ENCODE data around the gene FTH1. TPM values are rescaled to one million over a fixed set of nuclear protein-coding genes. Genes with fewer than 3 reads are reported as not detected.

The FTH1 gene
- polyA plus RNA-seq, 1 of the 3 experiments (the other 2 are of a cell fraction) = 1,229 TPM

DNA sequence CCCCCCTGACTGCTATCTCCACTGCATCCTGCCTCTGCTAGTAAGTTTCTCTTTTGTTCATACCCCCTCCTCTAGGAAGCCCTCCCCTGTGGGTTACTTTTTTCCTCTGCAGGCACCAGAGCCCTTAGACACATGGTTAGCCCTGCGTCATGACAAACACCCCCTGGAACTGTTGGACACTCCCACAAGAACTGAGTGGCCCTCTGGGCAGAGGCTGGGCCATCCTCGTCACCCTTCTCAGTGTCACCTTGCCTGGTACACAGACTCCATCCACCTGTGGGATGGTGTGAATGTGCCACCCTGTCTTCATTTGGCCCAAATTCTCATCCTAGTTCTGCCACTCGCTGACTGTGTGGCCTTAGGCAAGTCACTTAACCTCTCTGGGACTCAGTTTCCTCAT lies 46.0 kb downstream of the FTH1 start:
- Histone ChIP-seq H3K4me1 (ENCODE audit: control insufficient read depth in 1 of 2, insufficient read depth in 2 of 2, low read depth in 1 of 2, low read length in 1 of 2) (peaks cover 20 to 48% of the 10 kb centered on the region in 2 experiments), H3K9me2 (no peaks in the 10 kb centered on the region), H3K36me3 (replicated peaks in 1 of 2; ENCODE audit: control insufficient read depth in 1 of 2, insufficient read depth in 2 of 2, low read length in 1 of 2) (no peaks in the 10 kb centered on the region), H3K4me3 (ENCODE audit: low read depth in 2 of 2, low read length in 1 of 2) (no peak overlapping the region), H3K27me3 (ENCODE audit: insufficient read depth) (no peaks in the 10 kb centered on the region), H3K9ac (no peak overlapping the region), H3K4me2 (no peak overlapping the region), H3K9me3 (no peaks in the 10 kb centered on the region), H2AFZ (ENCODE audit: low read depth) (no peak overlapping the region), H3F3A (replicated peaks; ENCODE audit: insufficient read depth) (no peaks in the 10 kb centered on the region), H3K27ac (ENCODE audit: low read depth in 2 of 2, low read length in 1 of 2) (no peak overlapping the region), H3K79me2 (ENCODE audit: insufficient read depth) (no peaks in the 10 kb centered on the region), H4K20me1 (ENCODE audit: insufficient read depth) (no peaks in the 10 kb centered on the region)
- CTCF ChIA-PET = interaction anchor here (1.3 to 8.9 kb wide), 3 partner anchors 23 to 124 kb away, joined by 3 to 106 read pairs (median 61); no protein-coding TSS in a partner anchor
- no peak for TF ChIP-seq RFX5 (IDR thresholded peaks at IDR 0.05; ENCODE audit: low read length)
- no peak for TF ChIP-seq EP300 (IDR thresholded peaks at IDR 0.05; ENCODE audit: borderline replicate concordance in 1 of 2, low read depth in 1 of 2, low read length in 1 of 2)
- no peak for TF ChIP-seq RXRA (IDR thresholded peaks at IDR 0.05; ENCODE audit: borderline replicate concordance, low read depth)
- TF ChIP-seq, protein P1, sequence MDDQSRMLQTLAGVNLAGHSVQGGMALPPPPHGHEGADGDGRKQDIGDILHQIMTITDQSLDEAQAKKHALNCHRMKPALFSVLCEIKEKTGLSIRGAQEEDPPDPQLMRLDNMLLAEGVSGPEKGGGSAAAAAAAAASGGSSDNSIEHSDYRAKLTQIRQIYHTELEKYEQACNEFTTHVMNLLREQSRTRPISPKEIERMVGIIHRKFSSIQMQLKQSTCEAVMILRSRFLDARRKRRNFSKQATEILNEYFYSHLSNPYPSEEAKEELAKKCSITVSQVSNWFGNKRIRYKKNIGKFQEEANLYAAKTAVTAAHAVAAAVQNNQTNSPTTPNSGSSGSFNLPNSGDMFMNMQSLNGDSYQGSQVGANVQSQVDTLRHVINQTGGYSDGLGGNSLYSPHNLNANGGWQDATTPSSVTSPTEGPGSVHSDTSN (IDR thresholded peaks at IDR 0.05) = no peak
- TF ChIP-seq, protein P2, sequence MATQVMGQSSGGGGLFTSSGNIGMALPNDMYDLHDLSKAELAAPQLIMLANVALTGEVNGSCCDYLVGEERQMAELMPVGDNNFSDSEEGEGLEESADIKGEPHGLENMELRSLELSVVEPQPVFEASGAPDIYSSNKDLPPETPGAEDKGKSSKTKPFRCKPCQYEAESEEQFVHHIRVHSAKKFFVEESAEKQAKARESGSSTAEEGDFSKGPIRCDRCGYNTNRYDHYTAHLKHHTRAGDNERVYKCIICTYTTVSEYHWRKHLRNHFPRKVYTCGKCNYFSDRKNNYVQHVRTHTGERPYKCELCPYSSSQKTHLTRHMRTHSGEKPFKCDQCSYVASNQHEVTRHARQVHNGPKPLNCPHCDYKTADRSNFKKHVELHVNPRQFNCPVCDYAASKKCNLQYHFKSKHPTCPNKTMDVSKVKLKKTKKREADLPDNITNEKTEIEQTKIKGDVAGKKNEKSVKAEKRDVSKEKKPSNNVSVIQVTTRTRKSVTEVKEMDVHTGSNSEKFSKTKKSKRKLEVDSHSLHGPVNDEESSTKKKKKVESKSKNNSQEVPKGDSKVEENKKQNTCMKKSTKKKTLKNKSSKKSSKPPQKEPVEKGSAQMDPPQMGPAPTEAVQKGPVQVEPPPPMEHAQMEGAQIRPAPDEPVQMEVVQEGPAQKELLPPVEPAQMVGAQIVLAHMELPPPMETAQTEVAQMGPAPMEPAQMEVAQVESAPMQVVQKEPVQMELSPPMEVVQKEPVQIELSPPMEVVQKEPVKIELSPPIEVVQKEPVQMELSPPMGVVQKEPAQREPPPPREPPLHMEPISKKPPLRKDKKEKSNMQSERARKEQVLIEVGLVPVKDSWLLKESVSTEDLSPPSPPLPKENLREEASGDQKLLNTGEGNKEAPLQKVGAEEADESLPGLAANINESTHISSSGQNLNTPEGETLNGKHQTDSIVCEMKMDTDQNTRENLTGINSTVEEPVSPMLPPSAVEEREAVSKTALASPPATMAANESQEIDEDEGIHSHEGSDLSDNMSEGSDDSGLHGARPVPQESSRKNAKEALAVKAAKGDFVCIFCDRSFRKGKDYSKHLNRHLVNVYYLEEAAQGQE (IDR thresholded peaks at IDR 0.05; ENCODE audit: low read depth, low read length) = no peak
- TF ChIP-seq ELF1 (IDR thresholded peaks at IDR 0.05) = no peak
- TF ChIP-seq, protein P3, sequence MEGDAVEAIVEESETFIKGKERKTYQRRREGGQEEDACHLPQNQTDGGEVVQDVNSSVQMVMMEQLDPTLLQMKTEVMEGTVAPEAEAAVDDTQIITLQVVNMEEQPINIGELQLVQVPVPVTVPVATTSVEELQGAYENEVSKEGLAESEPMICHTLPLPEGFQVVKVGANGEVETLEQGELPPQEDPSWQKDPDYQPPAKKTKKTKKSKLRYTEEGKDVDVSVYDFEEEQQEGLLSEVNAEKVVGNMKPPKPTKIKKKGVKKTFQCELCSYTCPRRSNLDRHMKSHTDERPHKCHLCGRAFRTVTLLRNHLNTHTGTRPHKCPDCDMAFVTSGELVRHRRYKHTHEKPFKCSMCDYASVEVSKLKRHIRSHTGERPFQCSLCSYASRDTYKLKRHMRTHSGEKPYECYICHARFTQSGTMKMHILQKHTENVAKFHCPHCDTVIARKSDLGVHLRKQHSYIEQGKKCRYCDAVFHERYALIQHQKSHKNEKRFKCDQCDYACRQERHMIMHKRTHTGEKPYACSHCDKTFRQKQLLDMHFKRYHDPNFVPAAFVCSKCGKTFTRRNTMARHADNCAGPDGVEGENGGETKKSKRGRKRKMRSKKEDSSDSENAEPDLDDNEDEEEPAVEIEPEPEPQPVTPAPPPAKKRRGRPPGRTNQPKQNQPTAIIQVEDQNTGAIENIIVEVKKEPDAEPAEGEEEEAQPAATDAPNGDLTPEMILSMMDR (IDR thresholded peaks at IDR 0.05) = no peak
- TF ChIP-seq EZH2phosphoT487 (IDR thresholded peaks at IDR 0.05; ENCODE audit: borderline replicate concordance, low read depth) = no peak
- no peak for TF ChIP-seq FOXM1 (IDR thresholded peaks at IDR 0.05; ENCODE audit: low read depth)
- no peak for TF ChIP-seq NRF1 (IDR thresholded peaks at IDR 0.05; ENCODE audit: low read depth, low read length)
- TF ChIP-seq, protein P4, sequence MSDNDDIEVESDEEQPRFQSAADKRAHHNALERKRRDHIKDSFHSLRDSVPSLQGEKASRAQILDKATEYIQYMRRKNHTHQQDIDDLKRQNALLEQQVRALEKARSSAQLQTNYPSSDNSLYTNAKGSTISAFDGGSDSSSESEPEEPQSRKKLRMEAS (IDR thresholded peaks at IDR 0.05; ENCODE audit: low read depth) = no peak
- no peak for TF ChIP-seq JUND (IDR thresholded peaks at IDR 0.05)
- TF ChIP-seq, protein P5, sequence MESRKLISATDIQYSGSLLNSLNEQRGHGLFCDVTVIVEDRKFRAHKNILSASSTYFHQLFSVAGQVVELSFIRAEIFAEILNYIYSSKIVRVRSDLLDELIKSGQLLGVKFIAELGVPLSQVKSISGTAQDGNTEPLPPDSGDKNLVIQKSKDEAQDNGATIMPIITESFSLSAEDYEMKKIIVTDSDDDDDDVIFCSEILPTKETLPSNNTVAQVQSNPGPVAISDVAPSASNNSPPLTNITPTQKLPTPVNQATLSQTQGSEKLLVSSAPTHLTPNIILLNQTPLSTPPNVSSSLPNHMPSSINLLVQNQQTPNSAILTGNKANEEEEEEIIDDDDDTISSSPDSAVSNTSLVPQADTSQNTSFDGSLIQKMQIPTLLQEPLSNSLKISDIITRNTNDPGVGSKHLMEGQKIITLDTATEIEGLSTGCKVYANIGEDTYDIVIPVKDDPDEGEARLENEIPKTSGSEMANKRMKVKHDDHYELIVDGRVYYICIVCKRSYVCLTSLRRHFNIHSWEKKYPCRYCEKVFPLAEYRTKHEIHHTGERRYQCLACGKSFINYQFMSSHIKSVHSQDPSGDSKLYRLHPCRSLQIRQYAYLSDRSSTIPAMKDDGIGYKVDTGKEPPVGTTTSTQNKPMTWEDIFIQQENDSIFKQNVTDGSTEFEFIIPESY (IDR thresholded peaks at IDR 0.05; ENCODE audit: borderline replicate concordance, low read depth) = no peak
- TF ChIP-seq RCOR1 (IDR thresholded peaks at IDR 0.05; ENCODE audit: low read length) = no peak
- TF ChIP-seq FOXJ3 (CRISPR knock-in tag; IDR thresholded peaks at IDR 0.05) = no peak
- no peak for TF ChIP-seq TCF12 (IDR thresholded peaks at IDR 0.05)
- TF ChIP-seq, protein P6, sequence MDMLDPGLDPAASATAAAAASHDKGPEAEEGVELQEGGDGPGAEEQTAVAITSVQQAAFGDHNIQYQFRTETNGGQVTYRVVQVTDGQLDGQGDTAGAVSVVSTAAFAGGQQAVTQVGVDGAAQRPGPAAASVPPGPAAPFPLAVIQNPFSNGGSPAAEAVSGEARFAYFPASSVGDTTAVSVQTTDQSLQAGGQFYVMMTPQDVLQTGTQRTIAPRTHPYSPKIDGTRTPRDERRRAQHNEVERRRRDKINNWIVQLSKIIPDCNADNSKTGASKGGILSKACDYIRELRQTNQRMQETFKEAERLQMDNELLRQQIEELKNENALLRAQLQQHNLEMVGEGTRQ (IDR thresholded peaks at IDR 0.05; ENCODE audit: borderline replicate concordance, low read depth, low read length) = no peak
- POLR2A ChIA-PET = no interaction called here
- DNase-seq = no peak
- WGBS (ENCODE audit: low lambda C conversion rate) = 91% methylated on average over 2 of the region's 3 CpGs
